Activated T-cell treated with anti-CD3 and anti-CD28 coated beads, Interleukin-2, amount 50 U/mL, for 4 hours (primary cell): ENCODE measurements around the gene FRS3. TPM values are rescaled to one million over a fixed set of nuclear protein-coding genes. Genes with fewer than 3 reads are reported as not detected.

ENCODE experiments used
- ATAC-seq, 2 donors: fragments of 200-7000 bp; cut with Tn5 transposase; one replicate each; pipeline ENCODE4 v1.10.0; 2021
- DNase-seq: peaks from one replicate; pipeline ENCODE4 v3.0.0-alpha.2; 2020
- H3K27me3 Mint-ChIP-seq: one replicate; pipeline ENCODE4 v1.8.0; 2021; ENCODE audit warnings: low read depth, mixed read lengths
- H3K36me3 Mint-ChIP-seq: one replicate; pipeline ENCODE4 v1.8.0; 2022; ENCODE audit warnings: mixed read lengths; ENCODE audit not compliant: insufficient read depth
- H3K4me1 Mint-ChIP-seq: one replicate; pipeline ENCODE4 v1.8.0; 2021; ENCODE audit warnings: low read depth, mixed read lengths
- H3K4me3 Mint-ChIP-seq: one replicate; pipeline ENCODE4 v1.8.0; 2021; ENCODE audit warnings: mild to moderate bottlenecking, moderate library complexity, mixed read lengths
- H3K9me3 Mint-ChIP-seq: one replicate; pipeline ENCODE4 v1.8.0; 2021; ENCODE audit warnings: mixed read lengths
- total RNA-seq, 3 donors: library from RNA; stranded (reverse); gene quantifications; one replicate each; pipeline ENCODE4 v1.2.1, GENCODE V29; 2021

The FRS3 gene
- total RNA-seq, 3 donors from 2014 or later = 4.7 to 7.4 (median 5.3) TPM

- no peak for DNase-seq
- H3K9me3 Mint-ChIP-seq = no peaks in the 10 kb centered on the region
- no peaks in the 10 kb centered on the region for H3K27me3 Mint-ChIP-seq
- H3K4me3 Mint-ChIP-seq = no peak overlapping the region
- H3K36me3 Mint-ChIP-seq = no peaks in the 10 kb centered on the region
- H3K4me1 Mint-ChIP-seq = no peaks in the 10 kb centered on the region
- ATAC-seq = no peak
Measured at GRCh38 chr6:41748102-41748477, 31.6 kb downstream of the FRS3 start.

- Mint-ChIP-seq H3K4me1 (no peaks in the 10 kb centered on the region), H3K4me3 (no peak within 1 kb of the TSS), H3K36me3 (no peaks in the 10 kb centered on the region), H3K9me3 (no peaks in the 10 kb centered on the region), H3K27me3 (no peaks in the 10 kb centered on the region)
- DNase-seq = no peak
- no peak for ATAC-seq
Measured at GRCh38 chr6:41747256-41748101, 32.2 kb downstream of the FRS3 start, which contains the start of gene PGC. Gene PGC, minus strand, starts transcription at chr6:41747397. Its CDS starts 63 bp downstream, at chr6:41747334.

GRCh38 chr6:41746107-41746506, 33.6 kb downstream of the FRS3 start:
- H3K9me3 Mint-ChIP-seq = no peaks in the 10 kb centered on the region
- ATAC-seq (no peak), DNase-seq (no peak)
- H3K27me3 Mint-ChIP-seq = no peaks in the 10 kb centered on the region
- no peaks in the 10 kb centered on the region for H3K4me1 Mint-ChIP-seq
- no peaks in the 10 kb centered on the region for H3K36me3 Mint-ChIP-seq
- H3K4me3 Mint-ChIP-seq = no peak overlapping the region

- H3K9me3 Mint-ChIP-seq = no peaks in the 10 kb centered on the region
- no peak overlapping the region for H3K4me3 Mint-ChIP-seq
- H3K4me1 Mint-ChIP-seq = no peaks in the 10 kb centered on the region
- no peak for ATAC-seq
- no peaks in the 10 kb centered on the region for H3K27me3 Mint-ChIP-seq
- DNase-seq = no peak
- H3K36me3 Mint-ChIP-seq = no peaks in the 10 kb centered on the region
Measured at GRCh38 chr6:41744236-41744787, 35.4 kb downstream of the FRS3 start.

- no peaks in the 10 kb centered on the region for H3K36me3 Mint-ChIP-seq
- peaks cover 3% of the 10 kb centered on the region for H3K27me3 Mint-ChIP-seq
- H3K4me3 Mint-ChIP-seq = no peak overlapping the region
- H3K9me3 Mint-ChIP-seq = no peaks in the 10 kb centered on the region
- no peaks in the 10 kb centered on the region for H3K4me1 Mint-ChIP-seq
- ATAC-seq = no peak
- no peak for DNase-seq
Measured at GRCh38 chr6:41743406-41744235, 36.1 kb downstream of the FRS3 start.

- peaks cover 3% of the 10 kb centered on the region for H3K27me3 Mint-ChIP-seq
- DNase-seq (no peak), ATAC-seq (no peak)
- H3K4me3 Mint-ChIP-seq = no peak overlapping the region
- no peaks in the 10 kb centered on the region for H3K36me3 Mint-ChIP-seq
- H3K4me1 Mint-ChIP-seq = no peaks in the 10 kb centered on the region
- no peaks in the 10 kb centered on the region for H3K9me3 Mint-ChIP-seq
Measured at GRCh38 chr6:41741625-41742490, 37.8 kb downstream of the FRS3 start.

- Mint-ChIP-seq H3K4me1 (no peaks in the 10 kb centered on the region), H3K27me3 (peaks cover 3% of the 10 kb centered on the region), H3K4me3 (no peak overlapping the region), H3K36me3 (no peaks in the 10 kb centered on the region), H3K9me3 (no peaks in the 10 kb centered on the region)
- no peak for ATAC-seq
- no peak for DNase-seq
Measured at GRCh38 chr6:41740366-41741162, 39.1 kb downstream of the FRS3 start.

GRCh38 chr6:41739041-41739440, 40.7 kb downstream of the FRS3 start:
- H3K9me3 Mint-ChIP-seq = no peaks in the 10 kb centered on the region
- H3K4me1 Mint-ChIP-seq = no peaks in the 10 kb centered on the region
- no peak for ATAC-seq
- DNase-seq = no peak
- H3K4me3 Mint-ChIP-seq = peak overlapping the region; percentile 11
- H3K27me3 Mint-ChIP-seq = peaks cover 3% of the 10 kb centered on the region
- H3K36me3 Mint-ChIP-seq = no peaks in the 10 kb centered on the region

GRCh38 chr6:41737591-41738130, 42.0 kb downstream of the FRS3 start:
- Mint-ChIP-seq H3K36me3 (no peaks in the 10 kb centered on the region), H3K4me3 (no peak overlapping the region), H3K9me3 (no peaks in the 10 kb centered on the region), H3K4me1 (peaks cover 12% of the 10 kb centered on the region), H3K27me3 (peaks cover 3% of the 10 kb centered on the region)
- ATAC-seq = no peak
- no peak for DNase-seq

GRCh38 chr6:41736800-41737555, 42.7 kb downstream of the FRS3 start:
- no peaks in the 10 kb centered on the region for H3K9me3 Mint-ChIP-seq
- no peaks in the 10 kb centered on the region for H3K36me3 Mint-ChIP-seq
- DNase-seq = no peak
- no peak overlapping the region for H3K4me3 Mint-ChIP-seq
- peaks cover 3% of the 10 kb centered on the region for H3K27me3 Mint-ChIP-seq
- ATAC-seq = no peak
- peaks cover 16% of the 10 kb centered on the region for H3K4me1 Mint-ChIP-seq

- Mint-ChIP-seq H3K9me3 (no peaks in the 10 kb centered on the region), H3K4me1 (peaks cover 21% of the 10 kb centered on the region), H3K36me3 (no peaks in the 10 kb centered on the region), H3K27me3 (peaks cover 3% of the 10 kb centered on the region), H3K4me3 (peak overlapping the region; percentile 79)
- ATAC-seq (no peak), DNase-seq (no peak)
Measured at GRCh38 chr6:41736186-41736733, 43.4 kb downstream of the FRS3 start.

- H3K27me3 Mint-ChIP-seq = peaks cover 3% of the 10 kb centered on the region
- ATAC-seq = peak; percentile 76 to 79
- peak; percentile 94 for DNase-seq
- H3K4me3 Mint-ChIP-seq = peak within 1 kb of the TSS; percentile 79
- H3K36me3 Mint-ChIP-seq = no peaks in the 10 kb centered on the region
- H3K9me3 Mint-ChIP-seq = no peaks in the 10 kb centered on the region
- peaks cover 28% of the 10 kb centered on the region for H3K4me1 Mint-ChIP-seq
Measured at GRCh38 chr6:41735427-41736185, 44.1 kb downstream of the FRS3 start, which contains the start of gene TFEB. Gene TFEB, minus strand, starts transcription at chr6:41735608. Its CDS starts 44,395 bp downstream, at chr6:41691213.
